Left lung (tissue), 10 donors: Measurements from ENCODE around the gene NRXN2. TPM values are rescaled to one million over a fixed set of nuclear protein-coding genes. Genes with fewer than 3 reads are reported as not detected.

Experiments used
- ATAC-seq: fragments of 200-7000 bp; cut with Tn5 transposase; one replicate; pipeline ENCODE4 v1.9.1; 2020; ENCODE audit warnings: moderate library complexity
- DNase-seq, 4 donors: peaks; one replicate each; pipeline ENCODE4 v3.0.0-alpha.2; 2013 to 2020
- H3K27ac ChIP-seq, 2 donors: fragments of 200-600 bp; sonication (generic) in 1 of 2; one replicate each; pipeline versions ENCODE4 v1.5.0 to v1.8.0; 2020 to 2021
- H3K27me3 ChIP-seq, 2 donors: fragments of 200-600 bp; sonication (generic) in 1 of 2; one replicate each; pipeline versions ENCODE4 v1.5.0 to v1.8.0; 2020 to 2021
- H3K36me3 ChIP-seq, 2 donors: fragments of 200-600 bp; sonication (generic) in 1 of 2; one replicate each; pipeline versions ENCODE4 v1.5.0 to v1.8.0; 2020 to 2021
- H3K4me1 ChIP-seq, 2 donors: fragments of 200-600 bp; one replicate each; pipeline ENCODE4 v1.8.0; 2021
- H3K4me3 ChIP-seq, 2 donors: fragments of 200-600 bp; sonication (generic) in 1 of 2; one replicate each; pipeline versions ENCODE4 v1.5.0 to v1.8.0; 2020 to 2021; ENCODE audit warnings: mild to moderate bottlenecking in 1 of 2
- H3K9me3 ChIP-seq, 2 donors: fragments of 200-600 bp; sonication (generic) in 1 of 2; one replicate each; pipeline versions ENCODE4 v1.5.0 to v1.8.0; 2020 to 2021
- CTCF ChIP-seq, 2 donors: fragments of 200-600 bp; sonication (generic) in 1 of 2; IDR thresholded peaks; one replicate each; pipeline versions ENCODE4 v1.5.0 to v1.8.0; 2021; ENCODE audit warnings: antibody characterized with exemption in 2 of 2
- intact Hi-C, 2 donors: fragments of 100-400 bp; cut with DNase I; formaldehyde crosslinking; loops; one replicate each; pipeline versions ENCODE4 v1.11.2 to v1.14.2; 2022
- polyA plus RNA-seq, 6 donors: library from polyadenylated mRNA; unstranded; fragments of 120-200 nt; gene quantifications; one replicate each; pipeline ENCODE4 v1.2.1, GENCODE V29; 2013; ENCODE audit not compliant: insufficient read length in 6 of 6
- total RNA-seq, 2 donors: library from RNA; stranded (reverse); fragmentation: NEBNext Ultra II Directional; extraction: Animal tissue kit (Norgen Biotek cat#: 25700); gene quantifications; one replicate each; pipeline ENCODE4 v1.2.1, GENCODE V29; 2021
- donor health status: DM: no; HTN: yes; CAD: no.
- donor health status: DM: no; HTN: no; CAD: no.

Gene NRXN2
- total and polyA plus RNA-seq, 8 donors: 3.5 to 15.0 (median 10.4) TPM

GRCh38 chr11:64679846-64680245 is 43.2 kb downstream of the NRXN2 start:
- H3K9me3 ChIP-seq: no peaks in the 10 kb centered on the region
- no peak overlapping the region for H3K4me3 ChIP-seq
- H3K27ac ChIP-seq: no peak overlapping the region
- DNase-seq: no peak
- peaks cover 0 to 9% of the 10 kb centered on the region in 2 donors for H3K4me1 ChIP-seq
- intact Hi-C loops: no loop called here
- no peak for TF ChIP-seq CTCF (IDR thresholded peaks at IDR 0.05)
- peaks cover 0 to 24% of the 10 kb centered on the region in 2 donors for H3K27me3 ChIP-seq
- no peak for ATAC-seq
- H3K36me3 ChIP-seq: no peaks in the 10 kb centered on the region

GRCh38 chr11:64677441-64678023 is 45.5 kb downstream of the NRXN2 start:
- peaks cover 5 to 35% of the 10 kb centered on the region in 2 donors for H3K27me3 ChIP-seq

GRCh38 chr11:64676261-64676615 is 46.8 kb downstream of the NRXN2 start:
- ATAC-seq (no peak), DNase-seq (no peak)
- Histone ChIP-seq H3K9me3 (no peaks in the 10 kb centered on the region), H3K4me1 (peaks cover 0 to 9% of the 10 kb centered on the region in 2 donors), H3K27ac (no peak overlapping the region), H3K4me3 (no peak overlapping the region), H3K36me3 (no peaks in the 10 kb centered on the region), H3K27me3 (peaks cover 11 to 48% of the 10 kb centered on the region in 2 donors)
- intact Hi-C loops: no loop called here
- no peak for TF ChIP-seq CTCF (IDR thresholded peaks at IDR 0.05)

More at GRCh38 chr11:64677441-64678023, 45.5 kb downstream of the NRXN2 start:
- H3K36me3 ChIP-seq: no peaks in the 10 kb centered on the region
- intact Hi-C loops: no loop called here
- H3K4me1 ChIP-seq: peaks cover 0 to 9% of the 10 kb centered on the region in 2 donors
- H3K9me3 ChIP-seq: no peaks in the 10 kb centered on the region
- H3K4me3 ChIP-seq: no peak overlapping the region
- no peak for ATAC-seq
- DNase-seq: no peak
- no peak for TF ChIP-seq CTCF (IDR thresholded peaks at IDR 0.05)
- no peak overlapping the region for H3K27ac ChIP-seq

GRCh38 chr11:64675450-64676260 is 47.3 kb downstream of the NRXN2 start:
- Histone ChIP-seq H3K27ac (no peak overlapping the region), H3K9me3 (no peaks in the 10 kb centered on the region), H3K36me3 (no peaks in the 10 kb centered on the region), H3K4me3 (no peak overlapping the region), H3K27me3 (peaks cover 11 to 52% of the 10 kb centered on the region in 2 donors), H3K4me1 (peaks cover 0 to 9% of the 10 kb centered on the region in 2 donors)
- intact Hi-C loops: no loop called here
- DNase-seq: peak in 1 of 4 donors; percentile 19
- TF ChIP-seq CTCF (IDR thresholded peaks at IDR 0.05): no peak
- ATAC-seq: peak; percentile 60

GRCh38 chr11:64674774-64675173 is 48.2 kb downstream of the NRXN2 start:
- Histone ChIP-seq H3K36me3 (no peaks in the 10 kb centered on the region), H3K27ac (no peak overlapping the region), H3K4me3 (no peak overlapping the region), H3K9me3 (no peaks in the 10 kb centered on the region), H3K27me3 (peaks cover 11 to 61% of the 10 kb centered on the region in 2 donors), H3K4me1 (peaks cover 0 to 9% of the 10 kb centered on the region in 2 donors)
- intact Hi-C loops: no loop called here
- no peak for TF ChIP-seq CTCF (IDR thresholded peaks at IDR 0.05)
- DNase-seq (no peak), ATAC-seq (no peak)
